Measurements from ENCODE around the gene TRIM29. TPM values are rescaled to one million over a fixed set of nuclear protein-coding genes. Genes with fewer than 3 reads are reported as not detected.

Gene TRIM29
- total RNA-seq, 1 experiment from 2014 or later = 2.1 TPM

- H3K27ac Mint-ChIP-seq (ENCODE audit: unreplicated experiment) = no peak overlapping the region
- DNase-seq = no peak
- H3K4me3 Mint-ChIP-seq (ENCODE audit: low read depth, unreplicated experiment) = no peak overlapping the region
- BruUV-seq (replicated peaks) = no TSS peak
- CTCF ChIA-PET = interaction anchor here (1.2 kb wide), 1 partner anchor 8 kb away, joined by 3 read pairs; no protein-coding TSS in a partner anchor
- intact Hi-C loops (cut with micrococcal nuclease; ENCODE audit: unreplicated experiment) = no loop called here
- peaks cover 8% of the 10 kb centered on the region for H3K4me1 Mint-ChIP-seq (ENCODE audit: low read depth, unreplicated experiment)
- H3K27me3 Mint-ChIP-seq (ENCODE audit: unreplicated experiment) = peaks cover 12% of the 10 kb centered on the region
- no peak for TF ChIP-seq CTCF (IDR thresholded peaks at IDR 0.05; ENCODE audit: unreplicated experiment)
- H3K36me3 Mint-ChIP-seq (ENCODE audit: insufficient read depth, unreplicated experiment) = no peaks in the 10 kb centered on the region
- peaks cover 3% of the 10 kb centered on the region for H3K9me3 Mint-ChIP-seq (ENCODE audit: low read depth, unreplicated experiment)
Observed at GRCh38 chr11:120088056-120088455, 49.9 kb downstream of the TRIM29 start.

- no peak overlapping the region for H3K4me3 Mint-ChIP-seq (ENCODE audit: low read depth, unreplicated experiment)
- no TSS peak for BruUV-seq (replicated peaks)
- H3K27ac Mint-ChIP-seq (ENCODE audit: unreplicated experiment) = no peak overlapping the region
- no peaks in the 10 kb centered on the region for H3K36me3 Mint-ChIP-seq (ENCODE audit: insufficient read depth, unreplicated experiment)
- DNase-seq = no peak
- peaks cover 12% of the 10 kb centered on the region for H3K27me3 Mint-ChIP-seq (ENCODE audit: unreplicated experiment)
- H3K4me1 Mint-ChIP-seq (ENCODE audit: low read depth, unreplicated experiment) = no peaks in the 10 kb centered on the region
- CTCF ChIA-PET = no interaction called here
- H3K9me3 Mint-ChIP-seq (ENCODE audit: low read depth, unreplicated experiment) = peaks cover 3% of the 10 kb centered on the region
- intact Hi-C loops (cut with micrococcal nuclease; ENCODE audit: unreplicated experiment) = no loop called here
- no peak for TF ChIP-seq CTCF (IDR thresholded peaks at IDR 0.05; ENCODE audit: unreplicated experiment)
Observed at GRCh38 chr11:120086651-120087050, 51.3 kb downstream of the TRIM29 start.

- H3K27me3 Mint-ChIP-seq (ENCODE audit: unreplicated experiment) = peaks cover 65% of the 10 kb centered on the region
- peak; percentile 13 for TF ChIP-seq CTCF (IDR thresholded peaks at IDR 0.05; ENCODE audit: unreplicated experiment)
- H3K9me3 Mint-ChIP-seq (ENCODE audit: low read depth, unreplicated experiment) = peaks cover 2% of the 10 kb centered on the region
- peaks cover 15% of the 10 kb centered on the region for H3K36me3 Mint-ChIP-seq (ENCODE audit: insufficient read depth, unreplicated experiment)
- no peaks in the 10 kb centered on the region for H3K4me1 Mint-ChIP-seq (ENCODE audit: low read depth, unreplicated experiment)
- no peak for DNase-seq
- H3K27ac Mint-ChIP-seq (ENCODE audit: unreplicated experiment) = no peak overlapping the region
- CTCF ChIA-PET = interaction anchor here (0.7 kb wide), 1 partner anchor 8 kb away, joined by 3 read pairs; no protein-coding TSS in a partner anchor
- intact Hi-C loops (cut with micrococcal nuclease; ENCODE audit: unreplicated experiment) = no loop called here
- H3K4me3 Mint-ChIP-seq (ENCODE audit: low read depth, unreplicated experiment) = no peak overlapping the region
- BruUV-seq (replicated peaks) = no TSS peak
Observed at GRCh38 chr11:120079750-120080610, 57.9 kb downstream of the TRIM29 start.

GRCh38 chr11:120078397-120078796 lies 59.5 kb downstream of the TRIM29 start:
- CTCF ChIA-PET = no interaction called here
- H3K27ac Mint-ChIP-seq (ENCODE audit: unreplicated experiment) = no peak overlapping the region
- no peak for TF ChIP-seq CTCF (IDR thresholded peaks at IDR 0.05; ENCODE audit: unreplicated experiment)

More at GRCh38 chr11:120078397-120078796, 59.5 kb downstream of the TRIM29 start:
- Mint-ChIP-seq H3K27me3 (ENCODE audit: unreplicated experiment) (peaks cover 81% of the 10 kb centered on the region), H3K4me3 (ENCODE audit: low read depth, unreplicated experiment) (no peak overlapping the region), H3K4me1 (ENCODE audit: low read depth, unreplicated experiment) (no peaks in the 10 kb centered on the region), H3K36me3 (ENCODE audit: insufficient read depth, unreplicated experiment) (peaks cover 15% of the 10 kb centered on the region), H3K9me3 (ENCODE audit: low read depth, unreplicated experiment) (peaks cover 2% of the 10 kb centered on the region)
- BruUV-seq (replicated peaks) = no TSS peak
- DNase-seq = no peak
- intact Hi-C loops (cut with micrococcal nuclease; ENCODE audit: unreplicated experiment) = no loop called here
